GM12878 (cell line): Measurements from ENCODE around the gene JMY. TPM values are rescaled to one million over a fixed set of nuclear protein-coding genes. Genes with fewer than 3 reads are reported as not detected.

ENCODE experiments used
- ATAC-seq: fragments of 200-7000 bp; cut with Tn5 transposase; 3 replicates; pipeline ENCODE4 v1.9.1; 2020; ENCODE audit warnings: mild to moderate bottlenecking, moderate library complexity
- BruUV-seq: library from RNA; stranded (reverse); fragments of 400-500 nt; replicated peaks from 2 replicates; lab custom pipeline; 2021; lab: Mats Ljungman, UMichigan
- CTCF ChIA-PET: fragments of 300-600 bp; sonication (Branson Sonifier 250); formaldehyde crosslinking; extraction: SDS; loops from one replicate; lab custom pipeline; 2021; ENCODE audit warnings: inconsistent platforms; lab: Yijun Ruan, JAX
- POLR2A ChIA-PET: fragments of 350-600 bp; formaldehyde crosslinking; extraction: SDS; loops from one replicate; lab custom pipeline; 2021; ENCODE audit warnings: inconsistent platforms; lab: Charles Lee
- RAD21 ChIA-PET: fragments of 300-600 bp; sonication (Branson Sonifier 250); formaldehyde crosslinking; loops from one replicate; lab custom pipeline; 2023; ENCODE audit warnings: antibody characterized with exemption; ENCODE audit not compliant: unreplicated experiment; lab: Charles Lee
- SMC1A ChIA-PET: fragments of 300-600 bp; sonication (Branson Sonifier 250); formaldehyde crosslinking; loops from one replicate; lab custom pipeline; 2023; ENCODE audit not compliant: unreplicated experiment, uncharacterized antibody; lab: Charles Lee
- DNase-seq: peaks from one replicate; pipeline ENCODE4 v3.0.0-alpha.2; 2011; ENCODE audit warnings: low read depth, low spot score
- FAIRE-seq: peaks from 3 replicates; lab custom pipeline; 2011; peaks lifted over from hg19 to GRCh38; lab: Jason Lieb, UNC
- H2AFZ ChIP-seq: 2 replicates; pipeline ENCODE4 v1.6.0; 2011; ENCODE audit warnings: low read depth, low read length, control low read depth; ENCODE audit not compliant: control insufficient read depth
- H3K27ac ChIP-seq: 2 replicates; pipeline ENCODE4 v1.5.1; 2011; ENCODE audit warnings: control low read depth; ENCODE audit not compliant: control insufficient read depth, insufficient read depth
- H3K27me3 ChIP-seq, 2 experiments: replicated peaks in 1 of 2; 2 replicates each; pipeline versions ENCODE4 v1.6.0 to v1.6.1; 2011; ENCODE audit warnings: low read length in 1 of 2; ENCODE audit not compliant: control insufficient read depth in 2 of 2, insufficient read depth in 2 of 2
- H3K36me3 ChIP-seq, 2 experiments: 2 replicates each; pipeline ENCODE4 v1.5.1; 2011; ENCODE audit warnings: low read length in 1 of 2; ENCODE audit not compliant: control insufficient read depth in 2 of 2, insufficient read depth in 2 of 2
- H3K4me1 ChIP-seq: 2 replicates; pipeline ENCODE4 v1.6.1; 2011; ENCODE audit warnings: mild to moderate bottlenecking, low read length, moderate library complexity, mixed read lengths; ENCODE audit not compliant: control insufficient read depth, insufficient read depth
- H3K4me2 ChIP-seq: 2 replicates; pipeline ENCODE4 v1.6.0; 2011; ENCODE audit warnings: control low read depth; ENCODE audit not compliant: control insufficient read depth, insufficient read depth
- H3K4me3 ChIP-seq: fragments of 200-600 bp; sonication (generic); 2 replicates; pipeline ENCODE4 v1.5.1; 2016
- H3K79me2 ChIP-seq: 2 replicates; pipeline ENCODE4 v1.6.0; 2011; ENCODE audit warnings: low read length; ENCODE audit not compliant: control insufficient read depth, insufficient read depth
- H3K9ac ChIP-seq: 2 replicates; pipeline ENCODE4 v1.8.0; 2011; ENCODE audit warnings: low read length, control low read depth, mixed read lengths; ENCODE audit not compliant: control insufficient read depth, insufficient read depth
- H3K9me3 ChIP-seq: replicated peaks from 3 replicates; pipeline ENCODE4 v1.5.1; 2011; ENCODE audit warnings: mild to moderate bottlenecking, low read length; ENCODE audit not compliant: control insufficient read depth, insufficient read depth
- H4K20me1 ChIP-seq: 2 replicates; pipeline ENCODE4 v1.6.0; 2011; ENCODE audit not compliant: control insufficient read depth, insufficient read depth
- ATF2 ChIP-seq: IDR thresholded peaks from 2 replicates; pipeline ENCODE4 v1.6.1; 2012; ENCODE audit warnings: low read length, inconsistent platforms
- JUNB ChIP-seq: IDR thresholded peaks from 2 replicates; pipeline ENCODE4 v1.6.1; 2016; ENCODE audit warnings: antibody characterized with exemption, mild to moderate bottlenecking
- MTA3 ChIP-seq: IDR thresholded peaks from 2 replicates; pipeline ENCODE4 v1.6.1; 2012; ENCODE audit warnings: low read length, inconsistent platforms, borderline replicate concordance
- NBN ChIP-seq: fragments of 450-650 bp; IDR thresholded peaks from 2 replicates; pipeline ENCODE4 v1.6.1; 2016
- NFIC ChIP-seq: IDR thresholded peaks from 2 replicates; pipeline ENCODE4 v1.6.1; 2012; ENCODE audit warnings: low read depth, mild to moderate bottlenecking, inconsistent platforms, low read length, moderate library complexity
- RUNX3 ChIP-seq: IDR thresholded peaks from 2 replicates; pipeline ENCODE4 v1.6.1; 2012; ENCODE audit warnings: low read length, inconsistent platforms
- TAF1 ChIP-seq: IDR thresholded peaks from 2 replicates; pipeline ENCODE4 v1.6.1; 2011; ENCODE audit warnings: mild to moderate bottlenecking, low read depth, low read length, borderline replicate concordance
- WGBS: methylation state at CpG from one replicate; pipeline ENCODE4 v1.1.6; 2016; ENCODE audit warnings: low lambda C conversion rate; ENCODE audit not compliant: insufficient replicate concordance, insufficient coverage; ENCODE audit errors: missing lambda C conversion rate; 5-methylcytosine and 5-hydroxymethylcytosine counted together
- in situ Hi-C: fragments of 300-500 bp; cut with MboI; formaldehyde crosslinking; loops from 9 replicates; pipeline ENCODE4 v1.14.3; 2018; ENCODE audit warnings: mixed read lengths
- intact Hi-C: fragments of 100-400 bp; cut with micrococcal nuclease; formaldehyde crosslinking; loops from one replicate; pipeline ENCODE4 v1.14.2; 2022; ENCODE audit not compliant: unreplicated experiment
- polyA plus RNA-seq, 11 experiments: library from polyadenylated mRNA; depleted of rRNA in 4 of 11; unstranded in 6 of 11; stranded (reverse) in 5 of 11; fragments of >200 nt; fragmentation: Nextera tagmentation in 4 of 11; fragmentation: Illumina TruSeq in 1 of 11; extraction: Ambion mirVana in 4 of 11; extraction: Trizol in 1 of 11; gene quantifications; 1 replicate in 1 of 11; 2 replicates in 10 of 11; pipeline versions ENCODE4 v1.2.1 to v1.2.3, GENCODE V29; 2011 to 2016; ENCODE audit warnings: inconsistent platforms in 2 of 11, missing spikeins in 2 of 11, low read depth in 1 of 11
- total RNA-seq, 4 experiments: library from RNA; depleted of rRNA in 3 of 4; stranded (reverse); fragments of >200 nt in 3 of 4; fragmentation: Illumina TruSeq in 1 of 4; extraction: Trizol in 1 of 4; gene quantifications; 2 replicates each; pipeline versions ENCODE4 v1.2.1 to v1.2.3, GENCODE V29; 2013 to 2021

Gene JMY
- total and polyA plus RNA-seq, 10 of the 15 experiments (the other 5 are each of a cell fraction or from before 2014, with no cell fraction given), result 0.63 to 4.8 (median 2.4) TPM

- H3K4me1 ChIP-seq, result peaks cover 5% of the 10 kb centered on the region
- SMC1A ChIA-PET, result interaction anchor here (1.5 to 1.9 kb wide), 2 partner anchors 16 to 24 kb away, joined by 3 to 9 read pairs; no protein-coding TSS in a partner anchor
- peak; percentile 47 for FAIRE-seq
- no peak for DNase-seq
- CTCF ChIA-PET, result interaction anchor here (0.7 to 1.4 kb wide), 5 partner anchors 15 to 1124 kb away, joined by 3 to 4 read pairs (median 4); no protein-coding TSS in a partner anchor
- peaks cover 50% of the 10 kb centered on the region for H3K79me2 ChIP-seq
- H2AFZ ChIP-seq, result peak overlapping the region; percentile 77
- RAD21 ChIA-PET, result no interaction called here
- TF ChIP-seq TAF1 (no peak), RUNX3 (peak; percentile 1; the same call in 1 of the 2 replicates), NFIC (0 out of 2 replicates have a peak, but pooled peaks have one; percentile 15), MTA3 (no peak), NBN (0 out of 2 replicates have a peak, but pooled peaks have one; percentile 3), ATF2 (0 out of 2 replicates have a peak, but pooled peaks have one; percentile 31), JUNB (0 out of 2 replicates have a peak, but pooled peaks have one; percentile 12)
- TF ChIP-seq, all 136 proteins: peak for 5
- WGBS, result 3% methylated on average over 14 of the region's 14 CpGs
- POLR2A ChIA-PET, result interaction anchor here (0.6 to 1.2 kb wide), 2 partner anchors 510 to 1112 kb away, joined by 3 to 6 read pairs; no protein-coding TSS in a partner anchor
- Histone ChIP-seq H3K9ac (peak overlapping the region; percentile 94), H3K36me3 (no peaks in the 10 kb centered on the region), H3K4me3 (peak overlapping the region; percentile 86), H3K9me3 (no peaks in the 10 kb centered on the region), H3K4me2 (peak overlapping the region; percentile 64), H3K27ac (peak overlapping the region; percentile 71), H4K20me1 (no peaks in the 10 kb centered on the region), H3K27me3 (no peaks in the 10 kb centered on the region)
- ATAC-seq, result peak; percentile 4; the same call in 2 of the 3 replicates
- in situ Hi-C loops (no loop called here), intact Hi-C loops (loop anchor here (2.0 to 5.0 kb wide), 2 partner anchors 253 to 274 kb away; partner anchors contain the start of genes ARSB and HOMER1)
- BruUV-seq, result TSS peak; percentile 39
Measured at GRCh38 chr5:79237740-79238560, 2.0 kb downstream of the JMY start.
